Osteocyte (in vitro differentiated cells): Measurements from ENCODE around the gene CACNA1C. TPM values are rescaled to one million over a fixed set of nuclear protein-coding genes. Genes with fewer than 3 reads are reported as not detected.

Experiments
- DNase-seq: peaks from one replicate; pipeline ENCODE4 v3.0.0; 2021; ENCODE audit warnings: mixed read lengths; ENCODE audit not compliant: unreplicated experiment; ENCODE audit errors: extremely low spot score
- H3K27ac Mint-ChIP-seq: one replicate; pipeline ENCODE4 v1.8.0; 2021; ENCODE audit warnings: mild to moderate bottlenecking, mixed read lengths; ENCODE audit not compliant: unreplicated experiment
- H3K27me3 Mint-ChIP-seq: one replicate; pipeline ENCODE4 v1.8.0; 2021; ENCODE audit warnings: mixed read lengths; ENCODE audit not compliant: unreplicated experiment
- H3K36me3 Mint-ChIP-seq: one replicate; pipeline ENCODE4 v1.8.0; 2021; ENCODE audit warnings: mixed read lengths; ENCODE audit not compliant: unreplicated experiment
- H3K4me1 Mint-ChIP-seq: one replicate; pipeline ENCODE4 v1.8.0; 2021; ENCODE audit warnings: mixed read lengths; ENCODE audit not compliant: unreplicated experiment
- H3K4me3 Mint-ChIP-seq: one replicate; pipeline ENCODE4 v1.8.0; 2021; ENCODE audit warnings: mild to moderate bottlenecking, moderate library complexity, mixed read lengths; ENCODE audit not compliant: unreplicated experiment
- H3K9me3 Mint-ChIP-seq: one replicate; pipeline ENCODE4 v1.8.0; 2021; ENCODE audit warnings: mixed read lengths; ENCODE audit not compliant: unreplicated experiment
- CTCF ChIP-seq: fragments of 200-600 bp; sonication (generic); IDR thresholded peaks from 2 replicates; pipeline ENCODE4 v1.5.0; 2021; ENCODE audit warnings: antibody characterized with exemption, mild to moderate bottlenecking, moderate library complexity
- total RNA-seq: library from RNA; stranded (reverse); gene quantifications from 2 replicates; pipeline ENCODE4 v1.2.1, GENCODE V29; 2021

CACNA1C gene
- total RNA-seq, 1 donor from 2014 or later = 67.4 TPM

GRCh38 chr12:2354151-2354991, 301.6 kb downstream of the CACNA1C start:
- Mint-ChIP-seq H3K9me3 (no peaks in the 10 kb centered on the region), H3K27me3 (no peaks in the 10 kb centered on the region), H3K27ac (no peak overlapping the region), H3K4me1 (peaks cover 35% of the 10 kb centered on the region), H3K36me3 (no peaks in the 10 kb centered on the region), H3K4me3 (no peak overlapping the region)
- no peak for DNase-seq
- no peak for TF ChIP-seq CTCF

GRCh38 chr12:2355198-2355597, 302.4 kb downstream of the CACNA1C start:
- Mint-ChIP-seq H3K9me3 (no peaks in the 10 kb centered on the region), H3K27ac (no peak overlapping the region)

GRCh38 chr12:2355604-2356003, 302.8 kb downstream of the CACNA1C start:
- peaks cover under 1% of the 10 kb centered on the region for H3K36me3 Mint-ChIP-seq
- H3K4me1 Mint-ChIP-seq = peaks cover 44% of the 10 kb centered on the region
- TF ChIP-seq CTCF = no peak
- H3K9me3 Mint-ChIP-seq = no peaks in the 10 kb centered on the region
- no peaks in the 10 kb centered on the region for H3K27me3 Mint-ChIP-seq
- H3K27ac Mint-ChIP-seq = no peak overlapping the region
- DNase-seq = no peak
- H3K4me3 Mint-ChIP-seq = no peak overlapping the region

More at GRCh38 chr12:2355198-2355597, 302.4 kb downstream of the CACNA1C start:
- peaks cover 41% of the 10 kb centered on the region for H3K4me1 Mint-ChIP-seq
- H3K27me3 Mint-ChIP-seq = no peaks in the 10 kb centered on the region
- DNase-seq = no peak
- TF ChIP-seq CTCF = no peak
- H3K36me3 Mint-ChIP-seq = no peaks in the 10 kb centered on the region
- H3K4me3 Mint-ChIP-seq = no peak overlapping the region

GRCh38 chr12:2356601-2357125, 303.9 kb downstream of the CACNA1C start:
- no peak for TF ChIP-seq CTCF
- Mint-ChIP-seq H3K36me3 (peaks cover 3% of the 10 kb centered on the region), H3K27ac (peak overlapping the region; percentile 95), H3K4me1 (peaks cover 53% of the 10 kb centered on the region), H3K4me3 (no peak overlapping the region), H3K27me3 (no peaks in the 10 kb centered on the region), H3K9me3 (no peaks in the 10 kb centered on the region)
- no peak for DNase-seq

- no peak for DNase-seq
- Mint-ChIP-seq H3K9me3 (no peaks in the 10 kb centered on the region), H3K4me1 (peaks cover 54% of the 10 kb centered on the region), H3K4me3 (no peak overlapping the region), H3K36me3 (peaks cover 7% of the 10 kb centered on the region), H3K27me3 (no peaks in the 10 kb centered on the region), H3K27ac (peak overlapping the region; percentile 95)
- peak; percentile 34 for TF ChIP-seq CTCF
These were observed 306.3 kb downstream of the CACNA1C start for GRCh38 chr12:2358986-2359658.
